Gastroesophageal sphincter (tissue), 4 donors: ENCODE measurements around the gene PTPN2. TPM values are rescaled to one million over a fixed set of nuclear protein-coding genes. Genes with fewer than 3 reads are reported as not detected.

Source experiments
- ATAC-seq: fragments of 150-250 bp; one replicate; pipeline ENCODE4 v1.9.1; 2016; ENCODE audit warnings: mild to moderate bottlenecking, moderate library complexity
- H3K27ac ChIP-seq, 4 donors: fragments of 200-600 bp; sonication (generic) in 3 of 4; 1 replicate in 3 of 4; 2 replicates in 1 of 4; pipeline ENCODE4 v1.5.1; 2016 to 2019
- H3K27me3 ChIP-seq: fragments of 200-600 bp; sonication (generic); one replicate; pipeline ENCODE4 v1.5.1; 2019
- H3K36me3 ChIP-seq, 2 donors: fragments of 200-600 bp; sonication (generic); one replicate each; pipeline ENCODE4 v1.5.1; 2019; ENCODE audit warnings: control low read depth in 1 of 2
- H3K4me1 ChIP-seq, 3 donors: fragments of 200-600 bp; sonication (generic); 1 replicate in 2 of 3; 2 replicates in 1 of 3; pipeline ENCODE4 v1.5.1; 2016 to 2019; ENCODE audit warnings: control low read depth in 2 of 3
- H3K4me3 ChIP-seq, 2 donors: fragments of 200-600 bp; sonication (generic); one replicate each; pipeline ENCODE4 v1.5.1; 2019; ENCODE audit warnings: mild to moderate bottlenecking in 1 of 2, moderate library complexity in 1 of 2
- H3K9me3 ChIP-seq, 3 donors: fragments of 200-600 bp; sonication (generic); one replicate each; pipeline ENCODE4 v1.5.1; 2017 to 2019; ENCODE audit warnings: control low read depth in 2 of 3
- CTCF ChIP-seq, 4 experiments: fragments of 200-600 bp in 2 of 4; fragments of 450-650 bp in 2 of 4; sonication (generic) in 1 of 4; IDR thresholded peaks; one replicate each; pipeline ENCODE4 v1.5.1; 2017 to 2019; ENCODE audit warnings: antibody characterized with exemption in 4 of 4, mild to moderate bottlenecking in 2 of 4, moderate library complexity in 2 of 4
- EP300 ChIP-seq: sonication (generic); formaldehyde crosslinking; IDR thresholded peaks from one replicate; pipeline ENCODE4 v1.6.1; 2017; ENCODE audit warnings: antibody characterized with exemption, mild to moderate bottlenecking
- POLR2A ChIP-seq, 2 donors: fragments of 450-650 bp; IDR thresholded peaks; one replicate each; pipeline ENCODE4 v1.6.1; 2017; ENCODE audit warnings: antibody characterized with exemption in 2 of 2, mild to moderate bottlenecking in 2 of 2, moderate library complexity in 1 of 2
- POLR2AphosphoS5 ChIP-seq: sonication (generic); formaldehyde crosslinking; IDR thresholded peaks from one replicate; pipeline ENCODE4 v1.6.1; 2017; ENCODE audit warnings: antibody characterized with exemption
- WGBS, 2 donors: methylation state at CpG; one replicate each; pipeline ENCODE4 v1.1.5; 2018; ENCODE audit warnings: low coverage in 1 of 2; 5-methylcytosine and 5-hydroxymethylcytosine counted together
- total RNA-seq, 4 donors: library from RNA; depleted of rRNA; stranded (reverse); fragments of >200 nt; gene quantifications; one replicate each; pipeline ENCODE4 v1.1.0, GENCODE V29; 2016

The PTPN2 gene
- total RNA-seq, 4 donors from 2014 or later, result 13.0 to 30.6 (median 19.6) TPM

GRCh38 chr18:12791610-12792009, 92.4 kb downstream of the PTPN2 start:
- Histone ChIP-seq H3K4me1 (no peaks in the 10 kb centered on the region), H3K9me3 (no peaks in the 10 kb centered on the region), H3K4me3 (no peak overlapping the region), H3K27me3 (no peaks in the 10 kb centered on the region), H3K36me3 (peaks cover 0 to 29% of the 10 kb centered on the region in 2 donors), H3K27ac (no peak overlapping the region)
- WGBS, 2 donors, result 93 to 97% methylated on average over 3 to 5 of the region's 5 CpGs
- ATAC-seq, result no peak
- TF ChIP-seq POLR2A (IDR thresholded peaks at IDR 0.05) (no peak), POLR2AphosphoS5 (no peak), CTCF (IDR thresholded peaks at IDR 0.05) (no peak), EP300 (no peak)

- Histone ChIP-seq H3K27ac (no peak overlapping the region), H3K9me3 (no peaks in the 10 kb centered on the region), H3K4me1 (no peaks in the 10 kb centered on the region), H3K27me3 (no peaks in the 10 kb centered on the region), H3K36me3 (peaks cover 0 to 6% of the 10 kb centered on the region in 2 donors), H3K4me3 (no peak overlapping the region)
- TF ChIP-seq CTCF (IDR thresholded peaks at IDR 0.05), result no peak
- TF ChIP-seq EP300, result no peak
- no peak for ATAC-seq
- 84 to 93% methylated on average over 2 of the region's 2 CpGs for WGBS, 2 donors
Observed at GRCh38 chr18:12786669-12787068, 97.4 kb downstream of the PTPN2 start.

- no peak overlapping the region for H3K27ac ChIP-seq
- no peaks in the 10 kb centered on the region for H3K9me3 ChIP-seq
- no peaks in the 10 kb centered on the region for H3K36me3 ChIP-seq
- no peaks in the 10 kb centered on the region for H3K27me3 ChIP-seq
- no peaks in the 10 kb centered on the region for H3K4me1 ChIP-seq
- no peak overlapping the region for H3K4me3 ChIP-seq
- 60 to 87% methylated on average over 2 to 8 of the region's 8 CpGs for WGBS, 2 donors
- no peak for ATAC-seq
- TF ChIP-seq POLR2A (IDR thresholded peaks at IDR 0.05), result no peak
Observed at GRCh38 chr18:12783524-12783923, 100.5 kb downstream of the PTPN2 start.

GRCh38 chr18:12782521-12782920, 101.5 kb downstream of the PTPN2 start:
- WGBS, 2 donors, result 85 to 92% methylated on average over 2 to 6 of the region's 6 CpGs
- H3K4me1 ChIP-seq, result no peaks in the 10 kb centered on the region
- H3K4me3 ChIP-seq, result no peak overlapping the region
- ATAC-seq, result no peak
- TF ChIP-seq POLR2AphosphoS5, result no peak
- no peak for TF ChIP-seq EP300
- no peak for TF ChIP-seq POLR2A (IDR thresholded peaks at IDR 0.05)
- TF ChIP-seq CTCF (IDR thresholded peaks at IDR 0.05), result no peak
- no peaks in the 10 kb centered on the region for H3K27me3 ChIP-seq
- no peaks in the 10 kb centered on the region for H3K9me3 ChIP-seq
- H3K27ac ChIP-seq, result no peak overlapping the region
- H3K36me3 ChIP-seq, result no peaks in the 10 kb centered on the region

GRCh38 chr18:12779456-12779855, 104.6 kb downstream of the PTPN2 start:
- H3K27ac ChIP-seq, result no peak overlapping the region
- ATAC-seq, result no peak
- H3K4me3 ChIP-seq, result no peak overlapping the region
- 90 to 92% methylated on average over 8 to 11 of the region's 21 CpGs for WGBS, 2 donors
- H3K4me1 ChIP-seq, result no peaks in the 10 kb centered on the region
- TF ChIP-seq POLR2A (IDR thresholded peaks at IDR 0.05) (no peak), POLR2AphosphoS5 (no peak), CTCF (IDR thresholded peaks at IDR 0.05) (no peak), EP300 (no peak)
- no peaks in the 10 kb centered on the region for H3K9me3 ChIP-seq
- H3K36me3 ChIP-seq, result no peaks in the 10 kb centered on the region
- H3K27me3 ChIP-seq, result no peaks in the 10 kb centered on the region
